DOHH2 (cell line): ENCODE measurements around the gene DMRT1.

Source experiments
- H3F3A ChIP-seq: fragments of 200-600 bp; sonication (generic), shearing (Covaris generic); 2 replicates; pipeline ENCODE4 v1.6.0; 2016; ENCODE audit warnings: antibody characterized with exemption, mild to moderate bottlenecking; ENCODE audit not compliant: control insufficient read depth, insufficient read depth
- H3K27ac ChIP-seq: fragments of 200-600 bp; sonication (generic); 2 replicates; pipeline ENCODE4 v1.5.1; 2014; ENCODE audit warnings: low read depth, mild to moderate bottlenecking, low read length, moderate library complexity
- H3K27me3 ChIP-seq: fragments of 200-600 bp; sonication (generic); 2 replicates; pipeline ENCODE4 v1.6.1; 2014; ENCODE audit warnings: mild to moderate bottlenecking, low read length, mixed read lengths; ENCODE audit not compliant: control insufficient read depth
- H3K36me3 ChIP-seq: fragments of 200-600 bp; sonication (generic); 2 replicates; pipeline ENCODE4 v1.6.1; 2014; ENCODE audit warnings: mild to moderate bottlenecking, low read length, moderate library complexity, mixed read lengths; ENCODE audit not compliant: control insufficient read depth
- H3K4me1 ChIP-seq: fragments of 200-600 bp; sonication (generic); 2 replicates; pipeline ENCODE4 v1.6.1; 2014; ENCODE audit warnings: mild to moderate bottlenecking, low read length, mixed read lengths; ENCODE audit not compliant: control insufficient read depth
- H3K4me2 ChIP-seq: fragments of 200-600 bp; sonication (generic); 2 replicates; pipeline ENCODE4 v1.6.0; 2014; ENCODE audit warnings: mild to moderate bottlenecking, low read length, moderate library complexity
- H3K4me3 ChIP-seq: fragments of 200-600 bp; sonication (generic); 2 replicates; pipeline ENCODE4 v1.5.1; 2014; ENCODE audit warnings: mild to moderate bottlenecking, low read length, mixed read lengths
- H3K79me2 ChIP-seq: fragments of 200-600 bp; sonication (generic); 2 replicates; pipeline ENCODE4 v1.6.1; 2014; ENCODE audit warnings: mild to moderate bottlenecking, low read length, mixed read lengths; ENCODE audit not compliant: control insufficient read depth
- H3K9me2 ChIP-seq: fragments of 200-600 bp; sonication (generic); replicated peaks from 2 replicates; pipeline ENCODE4 v1.6.1; 2014; ENCODE audit warnings: mild to moderate bottlenecking, low read length, mixed read lengths; ENCODE audit not compliant: control insufficient read depth
- H3K9me3 ChIP-seq: fragments of 200-600 bp; sonication (generic); 2 replicates; pipeline ENCODE4 v1.6.1; 2014; ENCODE audit warnings: antibody characterized with exemption, low read length, mixed read lengths; ENCODE audit not compliant: control insufficient read depth, insufficient read depth
- H4K20me1 ChIP-seq: fragments of 200-600 bp; sonication (generic); 2 replicates; pipeline ENCODE4 v1.6.0; 2014; ENCODE audit warnings: low read depth, mild to moderate bottlenecking, antibody characterized with exemption, low read length, moderate library complexity; ENCODE audit not compliant: control insufficient read depth, insufficient read depth
- CTCF ChIP-seq: fragments of 200-600 bp; sonication (generic); IDR thresholded peaks from one replicate; pipeline ENCODE4 v1.5.1; 2014; ENCODE audit warnings: antibody characterized with exemption, mild to moderate bottlenecking, low read depth, low read length; ENCODE audit not compliant: poor library complexity, severe bottlenecking
- EZH2phosphoT487 ChIP-seq: fragments of 200-600 bp; sonication (generic); IDR thresholded peaks from 2 replicates; pipeline ENCODE4 v1.6.1; 2017; ENCODE audit warnings: borderline replicate concordance, mild to moderate bottlenecking, antibody characterized with exemption, low read length, moderate library complexity, mixed read lengths

DMRT1 gene

GRCh38 chr9:876425-876824 lies 34.9 kb downstream of the DMRT1 start:
- Histone ChIP-seq H4K20me1 (no peaks in the 10 kb centered on the region), H3F3A (no peaks in the 10 kb centered on the region), H3K4me1 (no peaks in the 10 kb centered on the region), H3K9me2 (no peaks in the 10 kb centered on the region), H3K36me3 (no peaks in the 10 kb centered on the region), H3K4me2 (no peak overlapping the region), H3K9me3 (no peaks in the 10 kb centered on the region), H3K79me2 (no peaks in the 10 kb centered on the region), H3K27ac (no peak overlapping the region), H3K27me3 (peaks cover 8% of the 10 kb centered on the region; the same call in 1 of the 2 replicates), H3K4me3 (no peak overlapping the region)
- TF ChIP-seq CTCF (no peak), EZH2phosphoT487 (no peak)

- TF ChIP-seq CTCF (no peak), EZH2phosphoT487 (no peak)
- Histone ChIP-seq H3K36me3 (no peaks in the 10 kb centered on the region), H3K27me3 (peaks cover 8% of the 10 kb centered on the region; the same call in 1 of the 2 replicates), H4K20me1 (no peaks in the 10 kb centered on the region), H3K4me3 (no peak overlapping the region), H3K9me2 (no peaks in the 10 kb centered on the region), H3K79me2 (no peaks in the 10 kb centered on the region), H3K27ac (no peak overlapping the region), H3K4me2 (no peak overlapping the region), H3K9me3 (no peaks in the 10 kb centered on the region), H3K4me1 (no peaks in the 10 kb centered on the region), H3F3A (no peaks in the 10 kb centered on the region)
Measured at GRCh38 chr9:878239-878638, 36.7 kb downstream of the DMRT1 start.

- Histone ChIP-seq H3K36me3 (no peaks in the 10 kb centered on the region), H3K4me3 (no peak overlapping the region), H4K20me1 (no peaks in the 10 kb centered on the region), H3K27ac (no peak overlapping the region), H3K9me3 (no peaks in the 10 kb centered on the region), H3K79me2 (no peaks in the 10 kb centered on the region), H3K4me2 (no peak overlapping the region), H3K4me1 (no peaks in the 10 kb centered on the region), H3K9me2 (no peaks in the 10 kb centered on the region), H3F3A (no peaks in the 10 kb centered on the region), H3K27me3 (peaks cover 8% of the 10 kb centered on the region; the same call in 1 of the 2 replicates)
- TF ChIP-seq EZH2phosphoT487 (no peak), CTCF (no peak)
Measured at GRCh38 chr9:880725-881124, 39.2 kb downstream of the DMRT1 start.
